Middle frontal gyrus (tissue), 1 donor: ENCODE results near the gene CAT.
"Not testable (repeated sequence)": the region's sequence is repeated elsewhere in the genome, so short reads cannot be mapped to it uniquely, and the experiment has no call there.

Experiments used
- DNase-seq: peaks from one replicate; pipeline ENCODE4 v3.0.0-alpha.2; 2015; ENCODE audit warnings: low spot score; ENCODE audit errors: extremely low spot score

CAT gene

GRCh38 chr11:34438529-34439507 is at the start of gene CAT:
CAT (plus strand) TSS chr11:34438934; CDS start chr11:34439014, 80 bp downstream.
- DNase-seq: peak; percentile 89

DNA sequence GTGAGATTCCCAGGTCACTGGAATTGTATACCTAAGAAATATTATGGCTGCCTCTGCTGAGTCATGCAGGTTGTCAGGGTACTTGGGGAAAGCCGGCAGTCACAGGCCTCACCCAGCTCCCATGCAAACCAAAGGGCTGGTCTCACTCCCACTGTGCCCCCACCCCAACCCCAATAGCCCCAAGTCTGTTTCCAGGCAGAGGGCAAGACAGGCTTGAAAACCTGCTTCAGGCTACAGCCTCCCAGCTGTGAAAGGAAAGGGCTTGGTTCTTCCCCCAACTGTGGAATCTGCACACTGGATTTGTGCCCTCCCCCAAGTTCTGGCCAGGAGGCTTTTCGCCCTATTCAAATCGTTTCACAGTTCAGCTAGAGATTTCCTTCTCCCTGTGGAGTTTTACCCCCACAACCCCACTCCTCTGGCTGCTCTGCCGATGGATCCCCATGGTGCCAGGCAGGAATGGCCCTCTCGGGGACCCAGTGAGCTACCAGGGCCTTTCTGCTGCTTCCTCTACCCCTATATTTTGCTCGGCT is 43.9 kb upstream of the CAT start:
- DNase-seq: no peak

- no peak for DNase-seq
These were observed 42.7 kb upstream of the CAT start for GRCh38 chr11:34395916-34396550.

- no peak for DNase-seq
These were observed 41.6 kb upstream of the CAT start for GRCh38 chr11:34397120-34397519.

GRCh38 chr11:34397811-34398210 is 40.9 kb upstream of the CAT start:
- DNase-seq: no peak

- DNase-seq: no peak
These were observed 35.3 kb upstream of the CAT start for GRCh38 chr11:34403431-34403830.

GRCh38 chr11:34404280-34404679 is 34.5 kb upstream of the CAT start:
- DNase-seq: no peak

- DNase-seq: no peak
These were observed 33.5 kb upstream of the CAT start for GRCh38 chr11:34405079-34405858.

GRCh38 chr11:34406413-34406812 is 32.3 kb upstream of the CAT start:
- no peak for DNase-seq

DNA sequence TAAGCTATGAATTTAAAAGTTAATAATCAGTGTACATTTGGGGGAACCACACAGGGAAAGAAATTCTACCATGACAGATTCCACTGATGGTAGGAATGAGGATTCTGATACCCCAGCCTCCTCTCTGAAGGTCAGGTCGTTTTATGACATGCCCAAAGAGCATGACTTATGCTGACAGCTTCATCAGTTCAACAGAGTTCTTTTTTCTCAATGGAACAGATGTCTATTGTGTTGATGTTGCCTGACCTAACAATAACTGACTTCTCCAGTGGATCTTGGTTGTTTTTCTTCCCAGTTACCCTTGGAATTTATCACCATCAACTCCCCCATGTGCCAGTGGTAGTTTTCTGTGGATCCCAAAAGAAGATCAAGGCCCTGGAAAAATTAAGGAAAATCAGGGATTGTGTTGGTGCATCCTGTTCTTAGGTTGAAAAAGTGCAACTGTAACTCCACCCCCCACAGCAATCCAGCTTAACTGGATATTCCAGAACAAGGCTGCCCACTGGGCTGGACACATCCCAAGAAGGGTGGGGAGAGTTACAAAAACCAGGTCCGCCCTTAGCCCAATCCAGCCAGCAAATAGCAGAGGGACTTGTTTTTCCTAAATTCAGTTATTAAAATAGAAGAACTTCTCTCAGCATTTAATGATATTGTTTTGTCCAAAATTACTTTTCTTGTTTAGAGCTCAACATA is 31.5 kb upstream of the CAT start:
- no peak for DNase-seq

GRCh38 chr11:34408580-34409172 is 30.1 kb upstream of the CAT start:
- DNase-seq: no peak

GRCh38 chr11:34411111-34411510 is 27.6 kb upstream of the CAT start:
- no peak for DNase-seq

DNA sequence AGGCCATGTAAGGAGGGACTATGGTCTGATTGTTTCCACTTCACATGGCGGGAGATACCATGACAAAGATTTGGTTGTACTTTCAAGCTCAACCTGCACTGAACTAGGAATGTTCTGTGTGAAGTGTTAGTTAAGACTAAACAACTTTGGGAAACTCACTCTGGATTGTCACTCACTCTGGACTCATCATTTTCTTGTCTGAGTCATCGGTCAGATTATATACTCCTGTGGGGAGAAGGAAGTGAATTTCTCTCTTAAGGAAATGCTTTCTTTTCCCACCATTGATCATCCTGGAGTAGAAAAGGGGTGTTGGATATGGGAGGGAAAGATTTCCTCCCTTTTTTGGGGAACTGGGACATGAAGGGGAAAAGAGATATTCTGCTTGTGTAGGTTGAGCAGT is 26.9 kb upstream of the CAT start:
- DNase-seq: no peak

- DNase-seq: no peak
These were observed 25.5 kb upstream of the CAT start for GRCh38 chr11:34413263-34413662.

GRCh38 chr11:34415538-34415937 is 23.2 kb upstream of the CAT start:
- DNase-seq: no peak

DNA sequence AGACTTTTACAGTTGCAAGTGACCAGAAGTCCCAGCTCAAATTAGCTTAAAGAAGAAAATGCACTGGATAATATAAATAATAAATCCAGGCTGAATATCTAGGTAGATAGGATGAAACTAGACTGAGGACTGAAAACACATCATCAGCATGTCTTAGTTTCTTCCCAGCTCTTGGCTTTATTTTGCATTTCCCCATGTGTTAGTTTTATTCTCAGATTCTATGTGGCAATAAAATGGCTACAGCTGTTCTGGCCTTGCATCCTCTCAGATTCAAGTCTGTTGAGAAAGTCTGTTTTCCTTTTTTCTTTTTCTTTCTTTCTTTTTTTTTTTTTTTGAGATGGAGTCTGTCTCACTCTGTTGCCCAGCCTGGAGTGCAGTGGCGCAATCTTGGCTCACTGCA is 22.6 kb upstream of the CAT start:
- no peak for DNase-seq

DNA sequence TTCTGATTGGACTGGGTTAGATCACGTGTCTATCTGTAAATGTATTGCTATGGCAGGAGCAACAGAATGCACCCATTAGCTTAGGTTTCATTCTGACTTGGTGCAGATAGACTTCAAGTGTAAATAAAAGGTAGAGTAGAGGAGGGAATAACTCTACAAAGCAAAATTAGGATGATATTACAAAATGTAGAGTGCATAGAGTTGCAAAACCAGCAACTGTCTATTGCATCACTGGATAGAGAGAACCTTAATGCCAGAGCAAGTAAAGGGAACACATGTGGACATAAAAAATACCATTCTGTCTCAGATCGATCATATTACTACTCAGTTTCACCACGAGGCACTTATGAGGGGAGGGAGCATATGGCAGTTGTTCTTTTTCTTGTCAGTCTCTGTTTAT is 22.0 kb upstream of the CAT start:
- no peak for DNase-seq

GRCh38 chr11:34417202-34417601 is 21.5 kb upstream of the CAT start:
- no peak for DNase-seq

- DNase-seq: no peak
These were observed 19.6 kb upstream of the CAT start for GRCh38 chr11:34419158-34419557.

GRCh38 chr11:34423300-34423699 is 15.4 kb upstream of the CAT start:
- no peak for DNase-seq

- not testable (repeated sequence) for DNase-seq
These were observed 13.9 kb upstream of the CAT start for GRCh38 chr11:34424826-34425225.
